Measurements from ENCODE around the gene NEUROG1. TPM values are rescaled to one million over a fixed set of nuclear protein-coding genes. Genes with fewer than 3 reads are reported as not detected.

NEUROG1 gene
- total RNA-seq, 2 donors from 2014 or later: not detected

- Histone ChIP-seq H3K27ac (no peak overlapping the region), H3K4me3 (no peak overlapping the region), H3K9me3 (no peaks in the 10 kb centered on the region), H3K27me3 (replicated peaks; ENCODE audit: insufficient read depth) (peaks cover 2% of the 10 kb centered on the region), H3K36me3 (no peaks in the 10 kb centered on the region), H3K4me1 (replicated peaks) (no peaks in the 10 kb centered on the region)
- 90% methylated on average over 9 of the region's 9 CpGs for WGBS
- intact Hi-C loops (cut with DNase I): no loop called here
- DNase-seq (ENCODE audit: low spot score): no peak
- TF ChIP-seq POLR2A (IDR thresholded peaks at IDR 0.05) (no peak), POLR2AphosphoS5 (IDR thresholded peaks at IDR 0.05) (no peak)
- TF ChIP-seq, protein P1, sequence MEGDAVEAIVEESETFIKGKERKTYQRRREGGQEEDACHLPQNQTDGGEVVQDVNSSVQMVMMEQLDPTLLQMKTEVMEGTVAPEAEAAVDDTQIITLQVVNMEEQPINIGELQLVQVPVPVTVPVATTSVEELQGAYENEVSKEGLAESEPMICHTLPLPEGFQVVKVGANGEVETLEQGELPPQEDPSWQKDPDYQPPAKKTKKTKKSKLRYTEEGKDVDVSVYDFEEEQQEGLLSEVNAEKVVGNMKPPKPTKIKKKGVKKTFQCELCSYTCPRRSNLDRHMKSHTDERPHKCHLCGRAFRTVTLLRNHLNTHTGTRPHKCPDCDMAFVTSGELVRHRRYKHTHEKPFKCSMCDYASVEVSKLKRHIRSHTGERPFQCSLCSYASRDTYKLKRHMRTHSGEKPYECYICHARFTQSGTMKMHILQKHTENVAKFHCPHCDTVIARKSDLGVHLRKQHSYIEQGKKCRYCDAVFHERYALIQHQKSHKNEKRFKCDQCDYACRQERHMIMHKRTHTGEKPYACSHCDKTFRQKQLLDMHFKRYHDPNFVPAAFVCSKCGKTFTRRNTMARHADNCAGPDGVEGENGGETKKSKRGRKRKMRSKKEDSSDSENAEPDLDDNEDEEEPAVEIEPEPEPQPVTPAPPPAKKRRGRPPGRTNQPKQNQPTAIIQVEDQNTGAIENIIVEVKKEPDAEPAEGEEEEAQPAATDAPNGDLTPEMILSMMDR (IDR thresholded peaks at IDR 0.05): no peak
Observed at GRCh38 chr5:135571902-135572301, 36.1 kb upstream of the NEUROG1 start.

- intact Hi-C loops (cut with DNase I): no loop called here
- H3K4me3 ChIP-seq: no peak overlapping the region
- WGBS: 45% methylated on average over 10 of the region's 10 CpGs
- H3K4me1 ChIP-seq (replicated peaks): no peaks in the 10 kb centered on the region
- H3K27me3 ChIP-seq (replicated peaks; ENCODE audit: insufficient read depth): no peaks in the 10 kb centered on the region
- no peaks in the 10 kb centered on the region for H3K9me3 ChIP-seq
- no peak for TF ChIP-seq POLR2AphosphoS5 (IDR thresholded peaks at IDR 0.05)
- TF ChIP-seq, protein P1 (IDR thresholded peaks at IDR 0.05): no peak
- TF ChIP-seq POLR2A (IDR thresholded peaks at IDR 0.05): no peak
- DNase-seq (ENCODE audit: low spot score): no peak
- H3K36me3 ChIP-seq: no peaks in the 10 kb centered on the region
- H3K27ac ChIP-seq: no peak overlapping the region
Observed at GRCh38 chr5:135571066-135571609, 35.4 kb upstream of the NEUROG1 start.

DNA sequence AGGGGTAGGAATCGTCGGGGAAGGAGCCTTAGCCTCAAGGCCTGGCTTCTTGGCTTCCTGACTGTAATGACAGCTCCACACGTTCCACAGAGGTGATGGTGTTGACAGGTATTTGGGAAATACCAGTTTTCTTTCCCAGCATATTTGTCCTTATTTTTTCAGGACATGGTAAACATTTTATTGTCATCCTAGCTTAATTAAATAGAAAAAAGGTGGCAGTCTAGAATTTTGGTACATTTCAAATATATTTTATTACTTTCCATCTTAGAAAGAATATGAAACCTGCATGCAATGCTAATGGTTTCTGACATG, 34.6 kb upstream of the NEUROG1 start:
- Histone ChIP-seq H3K9me3 (no peaks in the 10 kb centered on the region), H3K4me1 (replicated peaks) (no peaks in the 10 kb centered on the region), H3K4me3 (no peak overlapping the region), H3K27me3 (replicated peaks; ENCODE audit: insufficient read depth) (no peaks in the 10 kb centered on the region), H3K27ac (no peak overlapping the region), H3K36me3 (no peaks in the 10 kb centered on the region)
- 16% methylated on average over 3 of the region's 3 CpGs for WGBS
- no peak for DNase-seq (ENCODE audit: low spot score)
- intact Hi-C loops (cut with DNase I): no loop called here
- TF ChIP-seq POLR2A (IDR thresholded peaks at IDR 0.05) (no peak), POLR2AphosphoS5 (IDR thresholded peaks at IDR 0.05) (no peak)
- TF ChIP-seq, protein P1 (IDR thresholded peaks at IDR 0.05): no peak

GRCh38 chr5:135569755-135570452, 34.1 kb upstream of the NEUROG1 start:
- H3K4me3 ChIP-seq: no peak overlapping the region
- intact Hi-C loops (cut with DNase I): loop anchor here (10.0 kb wide), 1 partner anchor 645 kb away; no protein-coding TSS in a partner anchor
- no peaks in the 10 kb centered on the region for H3K4me1 ChIP-seq (replicated peaks)
- DNase-seq (ENCODE audit: low spot score): no peak
- no peak overlapping the region for H3K27ac ChIP-seq
- WGBS: 67% methylated on average over 10 of the region's 10 CpGs
- H3K27me3 ChIP-seq (replicated peaks; ENCODE audit: insufficient read depth): no peaks in the 10 kb centered on the region
- TF ChIP-seq, protein P1 (IDR thresholded peaks at IDR 0.05): peak in 1 of 4 experiments; percentile 38
- TF ChIP-seq POLR2A (IDR thresholded peaks at IDR 0.05) (no peak), POLR2AphosphoS5 (IDR thresholded peaks at IDR 0.05) (no peak)
- H3K36me3 ChIP-seq: no peaks in the 10 kb centered on the region
- no peaks in the 10 kb centered on the region for H3K9me3 ChIP-seq

GRCh38 chr5:135568923-135569360, 33.2 kb upstream of the NEUROG1 start:
- intact Hi-C loops (cut with DNase I): loop anchor here (10.0 kb wide), 1 partner anchor 646 kb away; no protein-coding TSS in a partner anchor
- 49% methylated on average over 5 of the region's 5 CpGs for WGBS
- H3K9me3 ChIP-seq: no peaks in the 10 kb centered on the region
- no peak overlapping the region for H3K4me3 ChIP-seq
- no peaks in the 10 kb centered on the region for H3K36me3 ChIP-seq
- DNase-seq (ENCODE audit: low spot score): no peak
- TF ChIP-seq POLR2AphosphoS5 (IDR thresholded peaks at IDR 0.05): no peak
- no peak for TF ChIP-seq POLR2A (IDR thresholded peaks at IDR 0.05)
- TF ChIP-seq, protein P1 (IDR thresholded peaks at IDR 0.05): no peak
- no peaks in the 10 kb centered on the region for H3K27me3 ChIP-seq (replicated peaks; ENCODE audit: insufficient read depth)
- H3K27ac ChIP-seq: no peak overlapping the region
- no peaks in the 10 kb centered on the region for H3K4me1 ChIP-seq (replicated peaks)
